Fibroblast of villous mesenchyme (primary cell): ENCODE data around the gene GDPD3. TPM values are rescaled to one million over a fixed set of nuclear protein-coding genes. Genes with fewer than 3 reads are reported as not detected.

Source experiments
- DNase-seq: peaks from one replicate; pipeline ENCODE4 v3.0.0-alpha.2; 2010; ENCODE audit warnings: low read depth
- H3K4me3 ChIP-seq: 2 replicates; pipeline ENCODE4 v1.5.1; 2011; ENCODE audit warnings: low read depth, mild to moderate bottlenecking, low read length
- total RNA-seq: library from RNA; depleted of rRNA; stranded (reverse); fragments of >200 nt; gene quantifications from 2 replicates; pipeline ENCODE4 v1.2.3, GENCODE V29; 2012
- TF ChIP-seq, protein P1 (sequence below): IDR thresholded peaks from 2 replicates; pipeline ENCODE4 v1.5.1; 2012; ENCODE audit warnings: low read depth, mild to moderate bottlenecking, low read length; ENCODE audit not compliant: insufficient read depth

GDPD3 gene
- 0.32 and 0.43 TPM in 2 replicates for total RNA-seq

DNA sequence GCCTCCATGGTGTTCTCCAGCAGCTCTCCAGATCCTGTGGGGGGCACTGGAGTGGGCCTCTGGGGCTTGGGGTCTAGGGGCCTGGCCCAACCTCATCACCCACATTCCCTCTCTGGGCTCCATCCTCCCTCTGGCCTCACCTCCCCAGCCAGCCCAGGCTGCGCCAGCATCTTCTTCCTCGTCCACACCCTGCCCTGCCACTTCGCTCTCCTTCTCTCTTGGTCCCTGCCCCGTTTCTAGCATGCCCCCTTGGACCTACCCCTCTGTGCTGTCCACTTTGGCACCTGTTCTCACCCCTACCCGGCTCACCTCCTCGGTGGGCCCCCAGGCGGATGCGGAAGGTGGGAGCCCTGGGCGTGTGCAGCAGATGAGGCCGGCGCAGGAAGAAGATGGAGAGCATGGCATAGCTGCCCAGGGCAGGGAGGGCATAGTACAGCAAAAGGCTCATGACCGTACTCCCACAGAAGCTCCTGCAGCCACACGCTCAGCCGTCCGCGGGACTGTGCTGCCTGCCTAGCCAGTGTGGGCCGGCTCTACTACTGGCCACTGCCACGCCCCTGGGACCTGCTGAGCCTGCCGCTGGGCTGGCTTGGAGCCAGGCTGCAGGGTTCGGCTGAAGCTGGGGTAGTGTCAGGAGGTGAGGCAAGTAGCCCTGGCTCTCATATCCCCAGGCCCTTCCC lies at the start of gene GDPD3:
Gene GDPD3, minus strand, starts transcription at position 507 of the 680 bp plus-strand sequence. Its CDS starts 59 bp downstream, at position 448.
- DNase-seq: no peak
- no peak within 1 kb of the TSS for H3K4me3 ChIP-seq
- TF ChIP-seq, protein P1, sequence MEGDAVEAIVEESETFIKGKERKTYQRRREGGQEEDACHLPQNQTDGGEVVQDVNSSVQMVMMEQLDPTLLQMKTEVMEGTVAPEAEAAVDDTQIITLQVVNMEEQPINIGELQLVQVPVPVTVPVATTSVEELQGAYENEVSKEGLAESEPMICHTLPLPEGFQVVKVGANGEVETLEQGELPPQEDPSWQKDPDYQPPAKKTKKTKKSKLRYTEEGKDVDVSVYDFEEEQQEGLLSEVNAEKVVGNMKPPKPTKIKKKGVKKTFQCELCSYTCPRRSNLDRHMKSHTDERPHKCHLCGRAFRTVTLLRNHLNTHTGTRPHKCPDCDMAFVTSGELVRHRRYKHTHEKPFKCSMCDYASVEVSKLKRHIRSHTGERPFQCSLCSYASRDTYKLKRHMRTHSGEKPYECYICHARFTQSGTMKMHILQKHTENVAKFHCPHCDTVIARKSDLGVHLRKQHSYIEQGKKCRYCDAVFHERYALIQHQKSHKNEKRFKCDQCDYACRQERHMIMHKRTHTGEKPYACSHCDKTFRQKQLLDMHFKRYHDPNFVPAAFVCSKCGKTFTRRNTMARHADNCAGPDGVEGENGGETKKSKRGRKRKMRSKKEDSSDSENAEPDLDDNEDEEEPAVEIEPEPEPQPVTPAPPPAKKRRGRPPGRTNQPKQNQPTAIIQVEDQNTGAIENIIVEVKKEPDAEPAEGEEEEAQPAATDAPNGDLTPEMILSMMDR: no peak

- H3K4me3 ChIP-seq: no peak overlapping the region
- DNase-seq: no peak
- TF ChIP-seq, protein P1: no peak
These were observed 43.9 kb upstream of the GDPD3 start for GRCh38 chr16:30157214-30157613.

GRCh38 chr16:30155188-30155587 lies 41.9 kb upstream of the GDPD3 start:
- DNase-seq: no peak
- TF ChIP-seq, protein P1: no peak
- H3K4me3 ChIP-seq: no peak overlapping the region

- no peak for DNase-seq
- H3K4me3 ChIP-seq: no peak overlapping the region
- TF ChIP-seq, protein P1: no peak
These were observed 39.2 kb upstream of the GDPD3 start for GRCh38 chr16:30152517-30152916.

DNA sequence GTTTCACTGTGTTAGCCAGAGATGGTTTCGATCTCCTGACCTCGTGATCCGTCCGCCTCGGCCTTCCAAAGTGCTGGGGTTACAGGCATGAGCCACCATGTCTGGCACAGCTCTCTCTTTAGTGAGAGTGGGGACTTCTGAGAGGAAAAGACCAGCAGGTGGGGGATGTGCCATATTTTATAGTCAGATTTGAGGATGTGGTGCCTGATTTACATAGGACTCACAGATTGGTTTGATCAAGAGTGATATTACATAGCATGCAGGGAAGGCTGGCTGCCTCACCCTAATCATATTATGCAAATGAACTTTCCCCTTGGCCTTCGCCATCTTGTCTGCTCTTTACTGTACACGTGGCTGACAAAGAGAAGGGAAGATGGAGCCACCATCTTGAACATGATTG lies 37.8 kb upstream of the GDPD3 start:
- H3K4me3 ChIP-seq: no peak overlapping the region
- TF ChIP-seq, protein P1: no peak
- DNase-seq: no peak

GRCh38 chr16:30149250-30149930 lies 36.1 kb upstream of the GDPD3 start:
- DNase-seq: no peak
- TF ChIP-seq, protein P1: no peak
- no peak overlapping the region for H3K4me3 ChIP-seq
